ENCODE data around the gene ZBTB7C. TPM values are rescaled to one million over a fixed set of nuclear protein-coding genes. Genes with fewer than 3 reads are reported as not detected.

Gene ZBTB7C
- total RNA-seq, 1 donor from 2014 or later = 1.4 TPM

GRCh38 chr18:48213791-48214190 lies 195.4 kb downstream of the ZBTB7C start:
- Mint-ChIP-seq H3K27me3 (ENCODE audit: low read depth) (peaks cover 60% of the 10 kb centered on the region), H3K9me3 (ENCODE audit: low read depth) (peaks cover 15% of the 10 kb centered on the region), H3K4me1 (ENCODE audit: low read depth) (no peaks in the 10 kb centered on the region), H3K27ac (ENCODE audit: unreplicated experiment) (no peak overlapping the region), H3K36me3 (ENCODE audit: low read depth) (peaks cover 6% of the 10 kb centered on the region), H3K4me3 (ENCODE audit: unreplicated experiment) (no peak overlapping the region)
- DNase-seq (ENCODE audit: low spot score) = no peak
- TF ChIP-seq CTCF (IDR thresholded peaks at IDR 0.05) = no peak

DNA sequence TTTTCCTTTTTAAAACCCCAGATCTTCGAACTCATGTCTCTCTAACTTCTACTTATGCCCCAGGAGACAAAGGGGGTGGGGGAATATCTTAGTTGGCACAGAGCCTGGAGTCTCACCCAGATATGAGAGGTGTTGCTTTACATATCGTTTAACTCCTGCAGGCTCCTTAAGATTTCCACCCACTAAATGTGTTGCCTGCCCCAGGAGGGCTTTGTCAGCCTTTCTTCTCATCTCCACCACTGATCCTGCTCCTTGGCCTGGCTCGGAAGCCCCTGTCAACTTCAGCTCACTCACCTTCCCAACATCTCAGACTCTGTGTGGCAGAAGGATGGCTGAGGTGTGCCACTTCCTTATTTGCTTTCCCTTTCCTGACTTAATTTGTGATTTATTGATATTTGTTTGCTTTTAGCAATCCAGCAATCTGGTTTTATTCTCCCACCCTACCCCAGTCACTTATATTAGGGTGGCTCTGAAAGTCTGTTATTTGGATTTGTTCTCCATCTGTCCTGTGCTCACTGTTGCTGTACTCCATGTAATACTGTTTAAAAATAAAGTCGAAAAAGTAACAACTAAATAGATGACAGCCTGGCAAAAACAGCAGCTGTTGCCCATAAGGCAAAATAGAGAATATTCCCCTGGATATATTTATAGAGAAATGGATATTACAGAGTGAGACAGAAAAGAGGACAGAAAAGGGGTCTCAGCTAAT lies 200.6 kb downstream of the ZBTB7C start:
- H3K4me3 Mint-ChIP-seq (ENCODE audit: unreplicated experiment) = no peak overlapping the region
- peaks cover 4% of the 10 kb centered on the region for H3K36me3 Mint-ChIP-seq (ENCODE audit: low read depth)
- H3K4me1 Mint-ChIP-seq (ENCODE audit: low read depth) = no peaks in the 10 kb centered on the region
- peaks cover 71% of the 10 kb centered on the region for H3K27me3 Mint-ChIP-seq (ENCODE audit: low read depth)
- H3K27ac Mint-ChIP-seq (ENCODE audit: unreplicated experiment) = no peak overlapping the region
- TF ChIP-seq CTCF (IDR thresholded peaks at IDR 0.05) = no peak
- H3K9me3 Mint-ChIP-seq (ENCODE audit: low read depth) = peaks cover 14% of the 10 kb centered on the region
- no peak for DNase-seq (ENCODE audit: low spot score)

DNA sequence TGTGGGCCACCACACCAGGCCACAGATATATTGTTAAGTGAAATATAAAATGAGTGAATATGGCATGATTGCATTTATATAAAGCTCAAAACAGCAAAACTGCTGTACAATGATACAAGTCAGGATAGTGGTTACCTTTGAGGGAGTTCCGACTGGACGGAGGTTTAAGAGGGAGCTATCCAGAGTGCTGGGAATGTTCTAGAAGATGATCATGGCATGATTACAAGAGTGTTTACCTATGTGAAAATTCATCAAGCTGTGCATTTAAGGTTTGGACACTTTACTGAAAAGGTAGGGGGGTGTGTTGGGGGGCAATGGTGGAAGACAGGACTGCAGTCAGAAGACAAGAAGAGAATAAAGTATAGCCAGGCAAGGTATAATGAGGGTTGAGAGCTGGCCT lies 201.4 kb downstream of the ZBTB7C start:
- no peak overlapping the region for H3K27ac Mint-ChIP-seq (ENCODE audit: unreplicated experiment)
- peaks cover 12% of the 10 kb centered on the region for H3K9me3 Mint-ChIP-seq (ENCODE audit: low read depth)
- DNase-seq (ENCODE audit: low spot score) = no peak
- H3K4me1 Mint-ChIP-seq (ENCODE audit: low read depth) = no peaks in the 10 kb centered on the region
- no peak for TF ChIP-seq CTCF (IDR thresholded peaks at IDR 0.05)
- peaks cover 4% of the 10 kb centered on the region for H3K36me3 Mint-ChIP-seq (ENCODE audit: low read depth)
- H3K27me3 Mint-ChIP-seq (ENCODE audit: low read depth) = peaks cover 70% of the 10 kb centered on the region
- no peak overlapping the region for H3K4me3 Mint-ChIP-seq (ENCODE audit: unreplicated experiment)

DNA sequence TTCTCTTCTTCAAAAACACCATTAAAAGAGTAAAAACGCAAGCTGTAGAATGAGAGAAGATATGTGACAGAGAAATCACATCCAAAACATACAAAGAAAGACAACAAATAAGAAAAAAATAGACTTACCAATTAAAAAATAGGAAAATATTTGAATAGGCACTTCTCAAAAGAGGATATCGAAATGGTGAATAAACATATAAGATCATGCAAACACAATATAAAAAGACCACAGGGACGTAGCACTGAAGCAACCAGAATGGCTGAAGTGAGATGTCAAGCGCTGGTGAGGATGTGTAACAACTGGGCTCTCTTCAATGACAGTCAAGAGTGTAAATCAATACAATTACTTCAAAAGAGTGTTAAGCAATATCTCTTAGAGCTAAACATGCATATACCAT lies 202.3 kb downstream of the ZBTB7C start:
- Mint-ChIP-seq H3K27me3 (ENCODE audit: low read depth) (peaks cover 72% of the 10 kb centered on the region), H3K36me3 (ENCODE audit: low read depth) (peaks cover 6% of the 10 kb centered on the region), H3K27ac (ENCODE audit: unreplicated experiment) (no peak overlapping the region), H3K9me3 (ENCODE audit: low read depth) (peaks cover 12% of the 10 kb centered on the region), H3K4me1 (ENCODE audit: low read depth) (no peaks in the 10 kb centered on the region), H3K4me3 (ENCODE audit: unreplicated experiment) (no peak overlapping the region)
- TF ChIP-seq CTCF (IDR thresholded peaks at IDR 0.05) = no peak
- no peak for DNase-seq (ENCODE audit: low spot score)

- Mint-ChIP-seq H3K4me3 (ENCODE audit: unreplicated experiment) (no peak overlapping the region), H3K27me3 (ENCODE audit: low read depth) (peaks cover 73% of the 10 kb centered on the region), H3K9me3 (ENCODE audit: low read depth) (no peaks in the 10 kb centered on the region), H3K36me3 (ENCODE audit: low read depth) (peaks cover 3% of the 10 kb centered on the region), H3K27ac (ENCODE audit: unreplicated experiment) (no peak overlapping the region), H3K4me1 (ENCODE audit: low read depth) (no peaks in the 10 kb centered on the region)
- TF ChIP-seq CTCF (IDR thresholded peaks at IDR 0.05) = no peak
- no peak for DNase-seq (ENCODE audit: low spot score)
These were observed 205.1 kb downstream of the ZBTB7C start for GRCh38 chr18:48203961-48204666.

Data from chondrocyte (in vitro differentiated cells).